GM19239 (cell line): ENCODE measurements around the gene DDX51.

Experiments
- DNase-seq: peaks from one replicate; pipeline ENCODE4 v3.0.0; 2011; ENCODE audit warnings: low spot score; ENCODE audit not compliant: insufficient read length
- FAIRE-seq: peaks from 2 replicates; lab custom pipeline; 2011; peaks lifted over from hg19 to GRCh38; lab: Jason Lieb, UNC

Gene DDX51

GRCh38 chr12:132168311-132169031, 24.4 kb upstream of the DDX51 start:
- no peak for DNase-seq
- no peak for FAIRE-seq

GRCh38 chr12:132167611-132168310, 23.6 kb upstream of the DDX51 start:
- FAIRE-seq (no peak), DNase-seq (no peak)

- no peak for FAIRE-seq
Measured at GRCh38 chr12:132166801-132167591, 22.9 kb upstream of the DDX51 start.

GRCh38 chr12:132166093-132166492, 22.0 kb upstream of the DDX51 start:
- DNase-seq, result no peak
- no peak for FAIRE-seq

More at GRCh38 chr12:132166801-132167591, 22.9 kb upstream of the DDX51 start:
- DNase-seq, result no peak

GRCh38 chr12:132165584-132165983, 21.5 kb upstream of the DDX51 start:
- FAIRE-seq (no peak), DNase-seq (no peak)

GRCh38 chr12:132164426-132164825, 20.3 kb upstream of the DDX51 start:
- FAIRE-seq, result no peak
- no peak for DNase-seq

GRCh38 chr12:132163911-132164288, 19.8 kb upstream of the DDX51 start:
- FAIRE-seq (no peak), DNase-seq (no peak)

- no peak for DNase-seq
- no peak for FAIRE-seq
Measured at GRCh38 chr12:132163041-132163910, 19.2 kb upstream of the DDX51 start.

GRCh38 chr12:132162508-132163031, 18.5 kb upstream of the DDX51 start:
- DNase-seq, result no peak
- FAIRE-seq, result no peak

- DNase-seq, result no peak
- FAIRE-seq, result no peak
Measured at GRCh38 chr12:132161796-132162507, 17.8 kb upstream of the DDX51 start.

GRCh38 chr12:132161036-132161781, 17.1 kb upstream of the DDX51 start:
- FAIRE-seq, result no peak
- DNase-seq, result no peak

- DNase-seq (no peak), FAIRE-seq (no peak)
Measured at GRCh38 chr12:132160601-132161035, 16.5 kb upstream of the DDX51 start.

GRCh38 chr12:132160016-132160415, 15.9 kb upstream of the DDX51 start:
- DNase-seq (no peak), FAIRE-seq (no peak)

GRCh38 chr12:132159555-132160003, 15.5 kb upstream of the DDX51 start:
- DNase-seq, result no peak
- FAIRE-seq, result no peak

GRCh38 chr12:132158677-132159554, 14.8 kb upstream of the DDX51 start:
- FAIRE-seq (no peak), DNase-seq (no peak)

- no peak for FAIRE-seq
- DNase-seq, result no peak
Measured at GRCh38 chr12:132157733-132158409, 13.8 kb upstream of the DDX51 start.
